KBM-7 (cell line): ENCODE results near the gene KAZN.

Source experiments
- DNase-seq: peaks from one replicate; pipeline ENCODE4 v3.0.0-alpha.2; 2015
- in situ Hi-C: fragments of 300-500 bp; cut with MboI; formaldehyde crosslinking; loops from 2 replicates; pipeline ENCODE4 v1.14.3; 2020; ENCODE audit warnings: low sequenced_read_pairs, low pct_unique_long_range_greater_than_20kb, mixed read lengths

KAZN gene

GRCh38 chr1:14725238-14725637 is 126.8 kb downstream of the KAZN start:
- in situ Hi-C loops: no loop called here
- DNase-seq: no peak

GRCh38 chr1:14725695-14726094 is 127.2 kb downstream of the KAZN start:
- DNase-seq: no peak
- in situ Hi-C loops: no loop called here

GRCh38 chr1:14726606-14727005 is 128.1 kb downstream of the KAZN start:
- in situ Hi-C loops: no loop called here
- DNase-seq: no peak

GRCh38 chr1:14728516-14728915 is 130.0 kb downstream of the KAZN start:
- DNase-seq: no peak
- in situ Hi-C loops: no loop called here

GRCh38 chr1:14732728-14733047 is 134.2 kb downstream of the KAZN start:
- no peak for DNase-seq
- in situ Hi-C loops: no loop called here

GRCh38 chr1:14733048-14733778 is 134.7 kb downstream of the KAZN start:
- peak; percentile 57 for DNase-seq
- in situ Hi-C loops: no loop called here

GRCh38 chr1:14733779-14734140 is 135.3 kb downstream of the KAZN start:
- in situ Hi-C loops: no loop called here
- no peak for DNase-seq

GRCh38 chr1:14735841-14736240 is 137.4 kb downstream of the KAZN start:
- DNase-seq: peak; percentile 93
- in situ Hi-C loops: no loop called here

- in situ Hi-C loops: no loop called here
- DNase-seq: peak; percentile 27
Measured at GRCh38 chr1:14737561-14738094, 139.1 kb downstream of the KAZN start.

- in situ Hi-C loops: no loop called here
Measured at GRCh38 chr1:14738235-14738634, 139.8 kb downstream of the KAZN start.

GRCh38 chr1:14738647-14739046 is 140.2 kb downstream of the KAZN start:
- DNase-seq: no peak
- in situ Hi-C loops: no loop called here

More at GRCh38 chr1:14738235-14738634, 139.8 kb downstream of the KAZN start:
- no peak for DNase-seq

- in situ Hi-C loops: no loop called here
- peak; percentile 87 for DNase-seq
Measured at GRCh38 chr1:14739082-14739832, 140.8 kb downstream of the KAZN start.

- no peak for DNase-seq
- in situ Hi-C loops: no loop called here
Measured at GRCh38 chr1:14740016-14740415, 141.5 kb downstream of the KAZN start.

GRCh38 chr1:14741082-14741481 is 142.6 kb downstream of the KAZN start:
- no peak for DNase-seq
- in situ Hi-C loops: no loop called here

GRCh38 chr1:14741532-14741931 is 143.0 kb downstream of the KAZN start:
- DNase-seq: no peak
- in situ Hi-C loops: no loop called here

- DNase-seq: no peak
- in situ Hi-C loops: no loop called here
Measured at GRCh38 chr1:14742181-14742980, 143.9 kb downstream of the KAZN start.

- no peak for DNase-seq
Measured at GRCh38 chr1:14743368-14743767, 144.9 kb downstream of the KAZN start.

GRCh38 chr1:14745001-14745720 is 146.7 kb downstream of the KAZN start:
- DNase-seq: no peak
- in situ Hi-C loops: no loop called here

More at GRCh38 chr1:14743368-14743767, 144.9 kb downstream of the KAZN start:
- in situ Hi-C loops: no loop called here

- DNase-seq: no peak
- in situ Hi-C loops: no loop called here
Measured at GRCh38 chr1:14745789-14746188, 147.3 kb downstream of the KAZN start.
